Endometrial microvascular endothelial cells (primary cell): ENCODE results near the gene E2F4. TPM values are rescaled to one million over a fixed set of nuclear protein-coding genes. Genes with fewer than 3 reads are reported as not detected.

Experiments
- in situ Hi-C: cut with HindIII; loops from 2 replicates; pipeline ENCODE4 v1.10.0; 2017; ENCODE audit warnings: low sequenced_read_pairs, low pct_unique_long_range_greater_than_20kb; ENCODE audit errors: inconsistent ontology term
- total RNA-seq: library from RNA; depleted of rRNA; stranded (reverse); fragments of >200 nt; gene quantifications from one replicate; pipeline ENCODE4 v1.2.3, GENCODE V29; 2015; ENCODE audit errors: inconsistent ontology term

E2F4 gene
- total RNA-seq, 1 donor from 2014 or later: 163 TPM

GRCh38 chr16:67156143-67156844, 35.7 kb upstream of the E2F4 start:
- in situ Hi-C loops: no loop called here

GRCh38 chr16:67157106-67157748, 34.7 kb upstream of the E2F4 start:
- in situ Hi-C loops: no loop called here

DNA sequence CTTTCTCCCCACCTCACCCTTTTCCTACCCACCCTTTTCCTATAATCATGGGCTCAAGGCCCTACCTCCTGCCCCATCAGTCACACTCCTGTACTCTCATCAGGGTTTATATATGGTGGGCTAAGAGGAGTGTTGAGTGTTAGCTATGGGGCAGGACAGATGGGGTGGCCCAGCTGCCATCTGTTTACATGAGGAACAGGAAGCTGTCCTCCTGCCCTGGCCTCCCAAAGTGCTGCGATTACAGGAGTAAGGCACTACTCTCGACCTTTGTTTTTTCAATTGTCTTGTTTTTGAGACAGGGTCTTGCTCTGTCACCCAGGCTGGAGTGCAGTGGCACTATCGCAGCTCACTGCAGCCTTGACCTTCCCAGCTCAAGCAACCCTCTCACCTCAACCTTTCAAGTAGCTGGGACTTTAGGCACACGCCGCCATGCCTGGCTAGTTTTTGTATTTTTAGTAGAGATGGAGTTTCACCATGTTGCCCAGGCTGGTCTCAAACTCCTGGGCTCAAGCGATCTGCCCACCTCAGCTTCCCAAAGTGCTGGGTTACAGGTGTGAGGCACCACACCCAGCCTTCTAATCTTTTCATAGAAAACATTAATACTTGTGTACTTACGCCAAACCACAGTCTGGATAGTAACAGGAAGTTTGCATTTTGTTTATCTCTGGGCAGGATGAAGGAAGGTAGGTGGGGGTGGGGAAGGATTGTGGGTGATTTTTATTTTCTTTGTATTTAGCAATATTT, 33.9 kb upstream of the E2F4 start:
- in situ Hi-C loops: no loop called here

- in situ Hi-C loops: no loop called here
Observed at GRCh38 chr16:67158637-67159600, 33.0 kb upstream of the E2F4 start.

- in situ Hi-C loops: no loop called here
Observed at GRCh38 chr16:67161595-67162058, 30.3 kb upstream of the E2F4 start.

- in situ Hi-C loops: no loop called here
Observed at GRCh38 chr16:67162506-67163163, 29.3 kb upstream of the E2F4 start.

DNA sequence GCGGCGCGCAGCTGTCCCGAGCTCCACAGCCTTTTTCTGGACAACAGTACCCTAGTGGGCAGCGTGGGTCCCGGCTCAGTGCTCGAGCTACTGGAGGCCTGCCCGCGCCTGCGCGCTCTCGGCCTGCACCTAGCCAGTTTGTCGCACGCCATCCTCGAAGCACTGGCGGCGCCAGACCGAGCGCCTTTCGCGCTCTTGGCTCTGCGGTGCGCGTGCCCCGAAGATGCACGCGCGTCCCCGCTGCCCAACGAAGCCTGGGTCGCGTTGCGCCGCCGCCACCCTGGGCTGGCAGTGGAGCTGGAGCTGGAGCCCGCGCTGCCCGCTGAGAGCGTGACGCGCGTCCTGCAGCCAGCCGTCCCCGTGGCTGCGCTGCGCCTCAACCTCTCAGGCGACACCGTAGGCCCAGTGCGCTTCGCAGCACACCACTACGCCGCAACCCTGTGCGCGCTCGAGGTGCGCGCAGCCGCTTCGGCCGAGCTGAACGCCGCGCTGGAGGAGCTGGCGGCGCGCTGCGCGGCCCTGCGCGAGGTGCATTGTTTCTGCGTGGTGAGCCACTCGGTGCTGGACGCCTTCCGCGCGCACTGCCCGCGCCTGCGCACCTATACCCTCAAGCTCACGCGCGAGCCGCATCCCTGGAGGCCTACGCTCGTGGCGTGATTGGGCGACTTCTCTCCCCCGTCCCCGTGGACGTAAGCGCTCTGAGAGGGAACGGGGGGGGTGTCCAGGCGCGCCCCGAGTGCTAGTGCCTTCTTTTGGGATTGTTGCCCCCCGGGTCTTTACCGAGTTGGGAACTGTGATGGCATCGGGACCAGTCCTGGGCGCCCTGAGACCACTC, 28.6 kb upstream of the E2F4 start:
- in situ Hi-C loops: no loop called here

- in situ Hi-C loops: no loop called here
Observed at GRCh38 chr16:67163999-67164558, 27.9 kb upstream of the E2F4 start.

- in situ Hi-C loops: no loop called here
Observed at GRCh38 chr16:67164599-67165061, 27.3 kb upstream of the E2F4 start, which contains the start of gene HSF4. Gene HSF4, plus strand, starts transcription at chr16:67164745. Its CDS starts 67 bp downstream, at chr16:67164812.

- in situ Hi-C loops: no loop called here
Observed at GRCh38 chr16:67165121-67166078, 26.6 kb upstream of the E2F4 start.

- in situ Hi-C loops: no loop called here
Observed at GRCh38 chr16:67166110-67166547, 25.8 kb upstream of the E2F4 start.

GRCh38 chr16:67166598-67167168, 25.3 kb upstream of the E2F4 start:
- in situ Hi-C loops: no loop called here

DNA sequence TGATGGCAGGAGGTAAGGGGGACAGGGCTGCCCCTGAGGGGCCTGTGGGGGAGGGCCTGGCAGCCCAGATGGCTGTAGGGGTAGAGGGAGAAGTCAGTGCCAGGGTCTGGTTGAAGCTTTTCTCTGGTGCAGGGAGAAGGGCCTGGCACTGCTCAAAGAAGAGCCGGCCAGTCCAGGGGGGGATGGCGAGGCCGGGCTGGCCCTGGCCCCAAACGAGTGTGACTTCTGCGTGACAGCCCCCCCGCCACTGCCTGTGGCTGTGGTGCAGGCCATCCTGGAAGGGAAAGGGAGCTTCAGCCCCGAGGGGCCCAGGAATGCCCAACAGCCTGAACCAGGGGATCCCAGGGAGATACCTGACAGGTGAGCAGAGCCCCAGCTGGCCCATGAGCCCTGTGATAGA, 24.4 kb upstream of the E2F4 start:
- in situ Hi-C loops: no loop called here

DNA sequence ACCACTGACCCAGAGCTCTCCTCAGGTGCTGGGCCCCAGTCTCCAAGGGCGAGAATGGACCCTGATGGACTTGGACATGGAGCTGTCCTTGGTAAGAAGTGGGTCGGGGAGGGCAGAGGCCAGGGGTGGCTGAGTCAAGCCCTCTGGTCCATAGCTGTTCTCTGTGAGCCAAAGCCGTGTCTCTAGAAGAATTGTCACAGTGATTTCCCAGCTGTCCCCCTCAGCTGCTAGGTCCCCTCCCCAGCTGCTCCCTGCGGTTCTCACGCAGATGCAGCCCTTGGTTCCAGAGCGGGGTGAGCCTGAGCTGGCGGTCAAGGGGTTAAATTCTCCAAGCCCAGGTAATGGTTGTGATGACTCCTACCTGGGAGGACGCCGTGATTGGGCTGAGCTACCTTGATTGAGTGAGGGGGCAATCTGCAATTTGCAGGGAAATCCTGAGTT, 22.9 kb upstream of the E2F4 start:
- in situ Hi-C loops: no loop called here

DNA sequence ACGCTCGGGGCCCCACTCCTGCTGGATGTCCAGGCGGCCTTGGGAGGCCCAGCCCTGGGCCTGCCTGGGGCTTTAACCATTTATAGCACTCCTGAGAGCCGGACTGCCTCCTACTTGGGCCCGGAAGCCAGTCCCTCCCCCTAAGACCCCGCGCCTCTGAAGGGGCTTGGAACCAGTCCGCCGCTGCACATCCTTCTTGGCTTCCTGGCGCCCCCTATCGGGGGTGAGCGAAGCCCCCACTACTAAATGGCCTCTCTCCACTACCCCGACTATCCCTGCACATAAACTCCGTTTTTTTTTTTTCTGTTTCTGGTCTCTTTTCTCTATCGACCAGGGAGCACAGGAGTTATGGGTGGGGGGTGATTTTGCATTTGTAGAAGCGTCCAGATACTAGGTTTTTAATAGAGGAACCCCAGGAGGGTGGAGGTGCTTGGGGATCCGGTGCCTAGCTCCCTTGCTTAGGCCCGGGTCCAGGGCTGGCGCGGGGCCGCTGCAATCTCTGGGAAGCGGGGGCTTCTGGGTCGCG, 22.2 kb upstream of the E2F4 start:
- in situ Hi-C loops: no loop called here
